Measurements from ENCODE around the gene NEURL1. TPM values are rescaled to one million over a fixed set of nuclear protein-coding genes. Genes with fewer than 3 reads are reported as not detected.

NEURL1 gene
- total RNA-seq, 1 donor from 2014 or later: 4.2 TPM

DNA sequence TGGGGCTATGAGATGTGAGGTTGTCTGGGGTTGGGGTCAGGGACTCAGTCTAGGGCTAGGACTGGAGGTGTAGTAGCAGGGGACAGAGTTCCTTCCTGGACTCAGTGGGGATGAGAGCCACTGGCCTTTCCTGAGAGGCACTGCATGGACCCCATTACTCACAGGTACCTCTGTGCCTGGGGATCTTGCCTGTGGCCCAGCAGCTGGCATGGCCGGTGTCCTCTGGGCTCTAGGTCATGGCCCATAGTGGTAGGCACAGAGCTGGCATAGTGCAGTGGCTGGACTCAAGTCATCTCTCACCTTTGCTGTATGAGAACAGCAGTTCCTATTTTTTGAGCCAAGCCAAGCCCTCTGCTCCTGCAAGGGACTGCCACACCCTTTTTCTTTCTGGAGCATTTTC, 51.9 kb downstream of the NEURL1 start:
- intact Hi-C loops (cut with DNase I): no loop called here
- Histone ChIP-seq H3K9me3 (no peaks in the 10 kb centered on the region), H3K27me3 (no peaks in the 10 kb centered on the region), H3K27ac (no peak overlapping the region), H3K4me1 (peaks cover 19% of the 10 kb centered on the region), H3K36me3 (no peaks in the 10 kb centered on the region), H3K4me3 (no peak overlapping the region)
- TF ChIP-seq, protein P1, sequence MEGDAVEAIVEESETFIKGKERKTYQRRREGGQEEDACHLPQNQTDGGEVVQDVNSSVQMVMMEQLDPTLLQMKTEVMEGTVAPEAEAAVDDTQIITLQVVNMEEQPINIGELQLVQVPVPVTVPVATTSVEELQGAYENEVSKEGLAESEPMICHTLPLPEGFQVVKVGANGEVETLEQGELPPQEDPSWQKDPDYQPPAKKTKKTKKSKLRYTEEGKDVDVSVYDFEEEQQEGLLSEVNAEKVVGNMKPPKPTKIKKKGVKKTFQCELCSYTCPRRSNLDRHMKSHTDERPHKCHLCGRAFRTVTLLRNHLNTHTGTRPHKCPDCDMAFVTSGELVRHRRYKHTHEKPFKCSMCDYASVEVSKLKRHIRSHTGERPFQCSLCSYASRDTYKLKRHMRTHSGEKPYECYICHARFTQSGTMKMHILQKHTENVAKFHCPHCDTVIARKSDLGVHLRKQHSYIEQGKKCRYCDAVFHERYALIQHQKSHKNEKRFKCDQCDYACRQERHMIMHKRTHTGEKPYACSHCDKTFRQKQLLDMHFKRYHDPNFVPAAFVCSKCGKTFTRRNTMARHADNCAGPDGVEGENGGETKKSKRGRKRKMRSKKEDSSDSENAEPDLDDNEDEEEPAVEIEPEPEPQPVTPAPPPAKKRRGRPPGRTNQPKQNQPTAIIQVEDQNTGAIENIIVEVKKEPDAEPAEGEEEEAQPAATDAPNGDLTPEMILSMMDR (IDR thresholded peaks at IDR 0.05): no peak
- TF ChIP-seq POLR2AphosphoS5 (IDR thresholded peaks at IDR 0.05; ENCODE audit: insufficient read depth in 1 of 2, low read depth in 1 of 2) (no peak), POLR2A (IDR thresholded peaks at IDR 0.05) (no peak)
- peak in 1 of 2 donors; percentile 72 for DNase-seq (ENCODE audit: extremely low spot score in 2 of 2)

DNA sequence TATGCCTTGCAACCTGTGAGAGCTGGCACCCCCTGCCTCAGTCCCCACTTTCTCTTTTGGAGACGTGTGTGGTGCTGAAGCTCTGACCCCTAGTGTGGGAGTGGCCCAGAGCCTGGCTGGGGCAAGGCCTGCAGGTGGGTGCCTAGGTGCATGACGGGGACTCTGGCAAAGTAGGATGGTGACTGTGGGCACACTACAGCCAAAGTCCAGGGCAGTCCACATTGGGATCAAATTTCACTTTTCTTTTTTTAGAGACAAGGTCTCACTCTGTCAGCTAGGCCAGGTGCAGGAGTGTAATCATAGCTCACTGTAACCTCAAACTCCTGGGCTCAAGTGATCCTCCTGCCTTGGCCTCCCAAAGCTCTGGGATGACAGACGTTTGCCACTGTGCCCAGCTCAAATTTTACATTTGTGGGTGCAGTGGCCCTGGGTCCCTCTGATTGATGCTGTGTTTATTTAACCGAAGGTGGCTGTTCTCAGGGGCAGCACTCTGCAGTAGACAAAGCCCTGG, 52.3 kb downstream of the NEURL1 start:
- H3K36me3 ChIP-seq: no peaks in the 10 kb centered on the region
- H3K4me1 ChIP-seq: peaks cover 19% of the 10 kb centered on the region
- H3K4me3 ChIP-seq: no peak overlapping the region
- TF ChIP-seq POLR2AphosphoS5 (IDR thresholded peaks at IDR 0.05; ENCODE audit: insufficient read depth in 1 of 2, low read depth in 1 of 2) (no peak), POLR2A (IDR thresholded peaks at IDR 0.05) (no peak)
- TF ChIP-seq, protein P1 (IDR thresholded peaks at IDR 0.05): no peak
- no peak overlapping the region for H3K27ac ChIP-seq
- DNase-seq (ENCODE audit: extremely low spot score in 2 of 2): peak; percentile 67
- H3K9me3 ChIP-seq: no peaks in the 10 kb centered on the region
- H3K27me3 ChIP-seq: no peaks in the 10 kb centered on the region
- intact Hi-C loops (cut with DNase I): no loop called here

DNA sequence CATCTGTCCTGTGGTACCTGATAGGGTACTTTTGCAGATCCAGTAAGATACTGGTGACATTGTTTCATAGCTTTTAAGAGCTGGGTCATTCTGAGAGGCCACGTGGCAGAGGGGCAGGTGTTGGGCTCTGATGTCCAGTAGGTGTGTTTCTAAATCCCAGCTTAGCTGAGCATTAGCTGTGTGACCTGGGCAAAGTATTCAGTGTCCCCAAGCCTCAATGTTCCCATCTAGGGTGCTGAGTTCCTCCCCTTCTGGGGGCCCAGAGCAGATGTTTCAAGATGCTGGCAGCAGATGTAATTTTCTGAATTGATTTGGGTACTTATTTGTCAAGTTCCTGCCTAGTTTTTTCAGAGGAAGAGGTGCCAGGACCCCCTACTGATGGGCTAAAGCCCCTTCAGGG, 52.9 kb downstream of the NEURL1 start:
- Histone ChIP-seq H3K4me3 (no peak overlapping the region), H3K9me3 (no peaks in the 10 kb centered on the region), H3K27ac (no peak overlapping the region), H3K36me3 (no peaks in the 10 kb centered on the region), H3K27me3 (no peaks in the 10 kb centered on the region), H3K4me1 (peaks cover 19% of the 10 kb centered on the region)
- intact Hi-C loops (cut with DNase I): no loop called here
- TF ChIP-seq POLR2AphosphoS5 (IDR thresholded peaks at IDR 0.05; ENCODE audit: insufficient read depth in 1 of 2, low read depth in 1 of 2): no peak
- TF ChIP-seq, protein P1 (IDR thresholded peaks at IDR 0.05): no peak
- TF ChIP-seq POLR2A (IDR thresholded peaks at IDR 0.05): no peak
- peak in 1 of 2 donors; percentile 49 for DNase-seq (ENCODE audit: extremely low spot score in 2 of 2)

DNA sequence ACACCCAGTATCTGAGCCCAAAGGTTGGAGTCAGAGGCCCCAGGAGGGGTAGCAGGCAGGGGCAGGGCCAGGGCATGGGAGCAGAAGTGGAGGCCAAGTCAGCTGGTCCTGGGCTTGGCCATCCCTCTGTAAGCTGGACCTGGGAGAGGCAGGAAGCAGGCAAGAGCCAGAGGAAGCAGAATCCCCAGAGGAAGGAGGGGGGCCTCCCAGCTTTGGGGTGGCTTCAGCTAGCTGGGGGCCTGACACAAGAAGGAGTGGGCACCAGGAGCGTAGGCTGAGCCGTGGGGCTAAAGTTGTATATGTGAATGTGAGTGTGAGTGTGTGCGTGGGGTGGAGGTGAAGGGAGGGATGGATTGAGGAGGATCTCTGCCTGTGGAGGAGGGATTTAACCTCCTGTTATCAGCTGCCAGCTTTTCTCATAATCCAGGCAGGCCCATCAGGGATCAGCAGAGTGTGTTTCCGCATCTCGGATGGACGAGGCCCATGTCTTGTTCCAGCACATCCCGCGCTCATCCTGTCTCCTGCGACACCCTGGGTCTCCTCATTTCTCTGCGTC, 54.0 kb downstream of the NEURL1 start:
- intact Hi-C loops (cut with DNase I): no loop called here
- Histone ChIP-seq H3K9me3 (no peaks in the 10 kb centered on the region), H3K36me3 (no peaks in the 10 kb centered on the region), H3K27me3 (no peaks in the 10 kb centered on the region), H3K4me3 (no peak overlapping the region), H3K4me1 (peaks cover 19% of the 10 kb centered on the region), H3K27ac (peak overlapping the region; percentile 33)
- peak; percentile 70 to 94 for DNase-seq (ENCODE audit: extremely low spot score in 2 of 2)
- TF ChIP-seq, protein P1 (IDR thresholded peaks at IDR 0.05): no peak
- no peak for TF ChIP-seq POLR2AphosphoS5 (IDR thresholded peaks at IDR 0.05; ENCODE audit: insufficient read depth in 1 of 2, low read depth in 1 of 2)

DNA sequence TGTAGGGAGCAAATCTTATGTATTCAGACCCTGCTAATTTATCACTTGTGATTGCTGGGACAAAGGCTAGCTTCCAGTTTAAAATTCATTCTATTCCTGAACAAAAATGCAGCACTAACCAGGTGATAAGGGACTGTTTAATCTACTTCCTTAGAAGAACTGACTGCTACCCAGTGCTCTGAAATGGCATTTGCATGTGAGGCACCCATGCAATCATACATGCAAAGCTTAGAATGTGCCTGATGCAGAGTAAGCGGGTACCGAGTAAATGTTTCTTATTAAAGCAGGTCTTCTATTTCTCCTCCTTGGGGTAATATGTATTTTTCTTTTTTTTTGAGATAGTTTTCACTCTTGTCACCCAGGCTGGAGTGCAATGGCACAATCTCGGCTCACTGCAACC, 54.5 kb downstream of the NEURL1 start:
- Histone ChIP-seq H3K4me1 (peaks cover 15% of the 10 kb centered on the region), H3K27ac (peak overlapping the region; percentile 33), H3K4me3 (no peak overlapping the region), H3K27me3 (no peaks in the 10 kb centered on the region), H3K9me3 (no peaks in the 10 kb centered on the region), H3K36me3 (no peaks in the 10 kb centered on the region)
- peak in 1 of 2 donors; percentile 20 for DNase-seq (ENCODE audit: extremely low spot score in 2 of 2)
- intact Hi-C loops (cut with DNase I): no loop called here
- TF ChIP-seq, protein P1 (IDR thresholded peaks at IDR 0.05): no peak
- TF ChIP-seq POLR2A (IDR thresholded peaks at IDR 0.05) (no peak), POLR2AphosphoS5 (IDR thresholded peaks at IDR 0.05; ENCODE audit: insufficient read depth in 1 of 2, low read depth in 1 of 2) (no peak)

Measured in vagina (tissue), 2 donors.